ENCODE measurements around the gene ARMCX1.

DNA sequence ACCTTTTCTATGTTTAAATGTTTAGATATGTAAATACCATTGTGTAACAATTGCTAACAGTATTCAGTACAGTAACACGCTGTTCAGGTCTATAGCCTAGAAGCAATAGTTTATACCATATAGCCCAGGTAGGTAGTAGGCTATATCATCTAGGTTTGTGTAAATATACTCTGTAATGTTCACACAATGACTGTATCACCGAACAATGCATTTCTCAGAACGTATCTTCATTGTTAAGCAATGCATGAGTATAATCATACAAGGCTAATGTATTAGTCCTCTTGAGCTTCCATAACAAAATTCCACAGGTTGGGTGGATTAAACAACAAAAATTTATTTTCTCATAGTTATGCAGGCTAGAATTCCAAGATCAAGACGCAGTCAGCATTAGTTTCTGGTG, 42.4 kb upstream of the ARMCX1 start:
- TF ChIP-seq POLR2AphosphoS5 (IDR thresholded peaks at IDR 0.05; ENCODE audit: borderline replicate concordance, low read depth, low read length), result no peak
- TF ChIP-seq EZH2 (IDR thresholded peaks at IDR 0.05), result no peak
- TF ChIP-seq FOXP2 (optimal IDR thresholded peaks at IDR 0.05; ENCODE audit: control extremely low read depth, extremely low read length, insufficient read depth), result no peak

Measured in SK-N-MC (cell line).